ENCODE measurements around the gene CCNG2. TPM values are rescaled to one million over a fixed set of nuclear protein-coding genes. Genes with fewer than 3 reads are reported as not detected.

CCNG2 gene
- total and polyA plus RNA-seq, 2 of the 13 experiments (the other 11 are each of a cell fraction or from before 2014, with no cell fraction given), result 3.9 to 11.5 TPM

GRCh38 chr4:77142646-77143028 is 14.4 kb upstream of the CCNG2 start:
- ATAC-seq (no peak), FAIRE-seq (no peak), DNase-seq (ENCODE audit: low spot score) (no peak)
- Histone ChIP-seq H3K4me2 (ENCODE audit: low read depth, low read length) (no peak overlapping the region), H3K4me1 (ENCODE audit: insufficient read depth, low read length) (no peaks in the 10 kb centered on the region), H3K9ac (ENCODE audit: insufficient read depth, low read depth, low read length) (no peak overlapping the region), H3K36me3 (replicated peaks in 1 of 2; ENCODE audit: control insufficient read depth in 1 of 2, insufficient read depth in 2 of 2, low read length in 2 of 2) (no peaks in the 10 kb centered on the region), H2AFZ (ENCODE audit: low read length) (no peak overlapping the region), H3K27ac (ENCODE audit: extremely low read length, insufficient read depth, low read length) (no peak overlapping the region), H3K9me3 (ENCODE audit: low read length) (no peaks in the 10 kb centered on the region), H3K27me3 (ENCODE audit: control insufficient read depth in 1 of 2, insufficient read depth in 2 of 2, low read length in 2 of 2) (no peaks in the 10 kb centered on the region; a peak in 1 of 5 replicates), H4K20me1 (ENCODE audit: insufficient read depth, low read length) (no peaks in the 10 kb centered on the region), H3K79me2 (ENCODE audit: insufficient read depth, low read length) (no peaks in the 10 kb centered on the region), H3K4me3 (replicated peaks in 1 of 3; ENCODE audit: insufficient read depth in 1 of 3, low read depth in 2 of 3, low read length in 3 of 3) (no peak overlapping the region)
- WGBS (ENCODE audit: low lambda C conversion rate), result 32% methylated on average over 4 of the region's 4 CpGs
- BruUV-seq (replicated peaks), result no TSS peak
- POLR2A ChIA-PET, result no interaction called here
- intact Hi-C loops (cut with micrococcal nuclease; ENCODE audit: unreplicated experiment), result no loop called here
- TF ChIP-seq ZNF264 (CRISPR knock-in tag; IDR thresholded peaks at IDR 0.05), result no peak
- in situ Hi-C loops (cut with HindIII; ENCODE audit: extremely low pct_ligation_motif_present, low pct_unique_long_range_greater_than_20kb), result no loop called here
- CTCF ChIA-PET (ENCODE audit: low intra/inter-chr PET ratio, low total read pairs), result no interaction called here

GRCh38 chr4:77143091-77143490 is 13.9 kb upstream of the CCNG2 start:
- BruUV-seq (replicated peaks), result no TSS peak
- CTCF ChIA-PET (ENCODE audit: low intra/inter-chr PET ratio, low total read pairs), result no interaction called here
- FAIRE-seq, result no peak

More at GRCh38 chr4:77143091-77143490, 13.9 kb upstream of the CCNG2 start:
- no peaks in the 10 kb centered on the region for H3K79me2 ChIP-seq (ENCODE audit: insufficient read depth, low read length)
- 28% methylated on average over 3 of the region's 3 CpGs for WGBS (ENCODE audit: low lambda C conversion rate)
- POLR2A ChIA-PET, result no interaction called here
- H2AFZ ChIP-seq (ENCODE audit: low read length), result no peak overlapping the region
- no peak overlapping the region for H3K4me2 ChIP-seq (ENCODE audit: low read depth, low read length)
- in situ Hi-C loops (cut with HindIII; ENCODE audit: extremely low pct_ligation_motif_present, low pct_unique_long_range_greater_than_20kb) (no loop called here), intact Hi-C loops (cut with micrococcal nuclease; ENCODE audit: unreplicated experiment) (no loop called here)
- H3K4me3 ChIP-seq (replicated peaks in 1 of 3; ENCODE audit: insufficient read depth in 1 of 3, low read depth in 2 of 3, low read length in 3 of 3), result no peak overlapping the region
- no peak overlapping the region for H3K9ac ChIP-seq (ENCODE audit: insufficient read depth, low read depth, low read length)
- H4K20me1 ChIP-seq (ENCODE audit: insufficient read depth, low read length), result no peaks in the 10 kb centered on the region
- H3K36me3 ChIP-seq (replicated peaks in 1 of 2; ENCODE audit: control insufficient read depth in 1 of 2, insufficient read depth in 2 of 2, low read length in 2 of 2), result no peaks in the 10 kb centered on the region
- no peaks in the 10 kb centered on the region for H3K4me1 ChIP-seq (ENCODE audit: insufficient read depth, low read length)
- no peaks in the 10 kb centered on the region for H3K9me3 ChIP-seq (ENCODE audit: low read length)
- ATAC-seq (no peak), DNase-seq (ENCODE audit: low spot score) (no peak)
- TF ChIP-seq ZBTB26 (CRISPR knock-in tag; IDR thresholded peaks at IDR 0.05; ENCODE audit: borderline replicate concordance) (no peak), ZNF326 (CRISPR knock-in tag; IDR thresholded peaks at IDR 0.05; ENCODE audit: borderline replicate concordance) (no peak), LCORL (IDR thresholded peaks at IDR 0.05) (no peak), LCORL (CRISPR knock-in tag; IDR thresholded peaks at IDR 0.05) (no peak), ATF3 (CRISPR knock-in tag; IDR thresholded peaks at IDR 0.05) (no peak), TRAFD1 (CRISPR knock-in tag; IDR thresholded peaks at IDR 0.05; ENCODE audit: borderline replicate concordance) (no peak)
- H3K27me3 ChIP-seq (ENCODE audit: control insufficient read depth in 1 of 2, insufficient read depth in 2 of 2, low read length in 2 of 2), result no peaks in the 10 kb centered on the region; a peak in 1 of 5 replicates
- H3K27ac ChIP-seq (ENCODE audit: extremely low read length, insufficient read depth, low read length), result no peak overlapping the region

All from HepG2 (cell line).